Gastroesophageal sphincter (tissue), 4 donors: Measurements from ENCODE around the gene GCHFR. TPM values are rescaled to one million over a fixed set of nuclear protein-coding genes. Genes with fewer than 3 reads are reported as not detected.
A peak's percentile ranks its signal among the peaks of the same experiment; 100 is the strongest.

Source experiments
- ATAC-seq: fragments of 150-250 bp; one replicate; pipeline ENCODE4 v1.9.1; 2016; ENCODE audit warnings: mild to moderate bottlenecking, moderate library complexity
- H3K27ac ChIP-seq, 4 donors: fragments of 200-600 bp; sonication (generic) in 3 of 4; 1 replicate in 3 of 4; 2 replicates in 1 of 4; pipeline ENCODE4 v1.5.1; 2016 to 2019
- H3K27me3 ChIP-seq: fragments of 200-600 bp; sonication (generic); one replicate; pipeline ENCODE4 v1.5.1; 2019
- H3K36me3 ChIP-seq, 2 donors: fragments of 200-600 bp; sonication (generic); one replicate each; pipeline ENCODE4 v1.5.1; 2019; ENCODE audit warnings: control low read depth in 1 of 2
- H3K4me1 ChIP-seq, 3 donors: fragments of 200-600 bp; sonication (generic); 1 replicate in 2 of 3; 2 replicates in 1 of 3; pipeline ENCODE4 v1.5.1; 2016 to 2019; ENCODE audit warnings: control low read depth in 2 of 3
- H3K4me3 ChIP-seq, 2 donors: fragments of 200-600 bp; sonication (generic); one replicate each; pipeline ENCODE4 v1.5.1; 2019; ENCODE audit warnings: mild to moderate bottlenecking in 1 of 2, moderate library complexity in 1 of 2
- H3K9me3 ChIP-seq, 3 donors: fragments of 200-600 bp; sonication (generic); one replicate each; pipeline ENCODE4 v1.5.1; 2017 to 2019; ENCODE audit warnings: control low read depth in 2 of 3
- EP300 ChIP-seq: sonication (generic); formaldehyde crosslinking; IDR thresholded peaks from one replicate; pipeline ENCODE4 v1.6.1; 2017; ENCODE audit warnings: antibody characterized with exemption, mild to moderate bottlenecking
- POLR2A ChIP-seq, 2 donors: fragments of 450-650 bp; IDR thresholded peaks; one replicate each; pipeline ENCODE4 v1.6.1; 2017; ENCODE audit warnings: antibody characterized with exemption in 2 of 2, mild to moderate bottlenecking in 2 of 2, moderate library complexity in 1 of 2
- POLR2AphosphoS5 ChIP-seq: sonication (generic); formaldehyde crosslinking; IDR thresholded peaks from one replicate; pipeline ENCODE4 v1.6.1; 2017; ENCODE audit warnings: antibody characterized with exemption
- WGBS, 2 donors: methylation state at CpG; one replicate each; pipeline ENCODE4 v1.1.5; 2018; ENCODE audit warnings: low coverage in 1 of 2; 5-methylcytosine and 5-hydroxymethylcytosine counted together
- total RNA-seq, 4 donors: library from RNA; depleted of rRNA; stranded (reverse); fragments of >200 nt; gene quantifications; one replicate each; pipeline ENCODE4 v1.1.0, GENCODE V29; 2016
- TF ChIP-seq, protein P1 (sequence below), 4 experiments: fragments of 200-600 bp in 2 of 4; fragments of 450-650 bp in 2 of 4; sonication (generic) in 1 of 4; IDR thresholded peaks; one replicate each; pipeline ENCODE4 v1.5.1; 2017 to 2019; ENCODE audit warnings: antibody characterized with exemption in 4 of 4, mild to moderate bottlenecking in 2 of 4, moderate library complexity in 2 of 4

The GCHFR gene
- total RNA-seq, 4 donors from 2014 or later, result 5.8 to 12.1 (median 6.9) TPM

DNA sequence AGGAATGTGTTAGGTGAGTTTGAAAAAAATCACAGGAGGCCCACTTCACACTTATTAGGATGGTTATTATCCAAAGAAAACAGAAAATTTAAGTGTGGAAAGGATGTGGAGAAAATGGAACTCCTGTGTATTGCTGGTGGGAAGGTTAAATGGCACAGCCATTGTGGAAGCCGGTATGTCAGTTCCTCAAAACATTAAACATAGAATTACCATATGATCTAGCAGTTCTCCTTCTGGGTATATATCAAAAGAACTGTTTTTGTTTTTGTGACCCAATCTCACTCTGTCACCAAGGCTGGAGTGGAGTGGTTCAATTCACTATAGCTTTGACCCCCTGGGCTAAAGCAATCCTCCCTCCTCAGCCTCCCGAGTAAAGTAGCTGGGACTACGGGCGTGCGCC is 32.6 kb downstream of the GCHFR start:
- TF ChIP-seq EP300 (no peak), POLR2A (IDR thresholded peaks at IDR 0.05) (no peak), POLR2AphosphoS5 (no peak)
- TF ChIP-seq, protein P1, sequence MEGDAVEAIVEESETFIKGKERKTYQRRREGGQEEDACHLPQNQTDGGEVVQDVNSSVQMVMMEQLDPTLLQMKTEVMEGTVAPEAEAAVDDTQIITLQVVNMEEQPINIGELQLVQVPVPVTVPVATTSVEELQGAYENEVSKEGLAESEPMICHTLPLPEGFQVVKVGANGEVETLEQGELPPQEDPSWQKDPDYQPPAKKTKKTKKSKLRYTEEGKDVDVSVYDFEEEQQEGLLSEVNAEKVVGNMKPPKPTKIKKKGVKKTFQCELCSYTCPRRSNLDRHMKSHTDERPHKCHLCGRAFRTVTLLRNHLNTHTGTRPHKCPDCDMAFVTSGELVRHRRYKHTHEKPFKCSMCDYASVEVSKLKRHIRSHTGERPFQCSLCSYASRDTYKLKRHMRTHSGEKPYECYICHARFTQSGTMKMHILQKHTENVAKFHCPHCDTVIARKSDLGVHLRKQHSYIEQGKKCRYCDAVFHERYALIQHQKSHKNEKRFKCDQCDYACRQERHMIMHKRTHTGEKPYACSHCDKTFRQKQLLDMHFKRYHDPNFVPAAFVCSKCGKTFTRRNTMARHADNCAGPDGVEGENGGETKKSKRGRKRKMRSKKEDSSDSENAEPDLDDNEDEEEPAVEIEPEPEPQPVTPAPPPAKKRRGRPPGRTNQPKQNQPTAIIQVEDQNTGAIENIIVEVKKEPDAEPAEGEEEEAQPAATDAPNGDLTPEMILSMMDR (IDR thresholded peaks at IDR 0.05), result no peak
- Histone ChIP-seq H3K27ac (no peak overlapping the region), H3K4me1 (peaks cover 0 to 29% (median 2%) of the 10 kb centered on the region in 3 donors), H3K9me3 (no peaks in the 10 kb centered on the region), H3K36me3 (peaks cover 0 to 19% of the 10 kb centered on the region in 2 donors), H3K27me3 (no peaks in the 10 kb centered on the region), H3K4me3 (no peak overlapping the region)
- no peak for ATAC-seq
- 90 to 95% methylated on average over 3 to 4 of the region's 5 CpGs for WGBS, 2 donors

DNA sequence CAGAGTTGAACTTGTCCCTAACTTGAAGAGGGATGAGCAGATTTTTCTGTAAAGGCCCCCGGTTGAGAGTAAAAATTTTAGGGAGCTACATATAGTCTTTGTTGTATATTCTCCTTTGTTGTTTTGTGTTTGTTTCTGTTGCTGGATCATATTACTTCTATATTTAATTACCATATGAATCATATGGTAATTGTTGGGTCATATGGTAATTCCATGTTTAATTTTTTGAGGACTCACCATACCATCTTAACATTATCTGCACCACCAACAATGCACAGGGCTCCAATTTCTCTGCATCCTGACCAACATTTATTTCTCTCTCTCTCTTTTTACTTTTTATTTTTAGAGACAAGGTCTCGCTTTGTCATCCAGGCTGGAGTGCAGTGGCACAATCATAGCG is 35.7 kb downstream of the GCHFR start:
- H3K4me1 ChIP-seq, result peaks cover 0 to 29% (median 0%) of the 10 kb centered on the region in 3 donors
- ATAC-seq, result no peak
- H3K27ac ChIP-seq, result no peak overlapping the region
- no peaks in the 10 kb centered on the region for H3K27me3 ChIP-seq
- TF ChIP-seq, protein P1 (IDR thresholded peaks at IDR 0.05), result no peak
- TF ChIP-seq POLR2A (IDR thresholded peaks at IDR 0.05), result no peak
- no peak for TF ChIP-seq POLR2AphosphoS5
- no peak for TF ChIP-seq EP300
- no peaks in the 10 kb centered on the region for H3K9me3 ChIP-seq
- H3K4me3 ChIP-seq, result no peak overlapping the region
- 86 to 87% methylated on average over 3 of the region's 3 CpGs for WGBS, 2 donors
- H3K36me3 ChIP-seq, result peaks cover 0 to 18% of the 10 kb centered on the region in 2 donors

DNA sequence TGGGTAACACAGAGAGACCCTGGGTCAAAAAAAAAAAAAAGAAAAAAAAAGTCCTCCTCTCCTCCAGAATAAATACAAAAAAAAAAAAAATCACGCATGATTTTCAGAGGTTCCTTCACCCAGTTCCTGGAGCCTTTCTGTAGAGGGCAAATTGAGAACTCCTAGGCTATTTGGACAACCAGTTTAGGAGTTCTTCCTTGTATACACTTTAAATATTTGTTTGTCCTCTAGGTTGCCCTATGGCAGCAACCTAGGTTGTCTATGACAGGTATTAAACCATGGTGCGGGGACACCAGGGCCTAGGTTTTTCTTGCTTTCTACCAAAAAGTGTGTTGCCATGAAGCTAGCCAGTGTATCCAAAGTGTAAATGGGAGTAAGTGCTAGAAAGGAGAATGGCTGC is 39.2 kb downstream of the GCHFR start:
- ATAC-seq, result no peak
- H3K36me3 ChIP-seq, result peaks cover 0 to 18% of the 10 kb centered on the region in 2 donors
- no peaks in the 10 kb centered on the region for H3K9me3 ChIP-seq
- H3K4me1 ChIP-seq, result peaks cover 0 to 30% (median 11%) of the 10 kb centered on the region in 3 donors
- H3K4me3 ChIP-seq, result no peak overlapping the region
- no peak for TF ChIP-seq POLR2A (IDR thresholded peaks at IDR 0.05)
- TF ChIP-seq EP300, result no peak
- TF ChIP-seq, protein P1 (IDR thresholded peaks at IDR 0.05), result no peak
- no peak for TF ChIP-seq POLR2AphosphoS5
- H3K27ac ChIP-seq, result no peak overlapping the region
- no peaks in the 10 kb centered on the region for H3K27me3 ChIP-seq
- 88% methylated on average over 2 of the region's 2 CpGs; no CpG with 5 or more reads in 1 of the 2 donors for WGBS, 2 donors

DNA sequence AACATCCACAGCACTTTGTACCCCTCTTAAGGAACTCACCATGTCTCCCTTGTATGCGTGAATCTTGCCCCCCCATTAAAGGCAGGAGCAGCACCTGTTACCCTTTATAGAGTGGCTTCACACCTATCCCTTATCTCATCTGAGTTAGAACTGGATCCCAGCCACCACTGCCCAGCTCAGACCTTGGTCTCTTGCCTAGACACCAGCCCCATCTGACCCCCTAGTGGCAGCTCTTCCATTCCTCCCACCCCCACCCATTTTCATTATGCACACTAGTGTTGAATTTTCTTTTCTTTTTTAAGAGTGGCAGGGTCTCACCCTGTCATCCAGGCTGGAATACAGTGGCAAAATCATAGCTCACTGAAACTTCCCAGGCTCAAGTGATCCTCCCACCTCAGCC is 39.8 kb downstream of the GCHFR start:
- WGBS, 2 donors, result 100% methylated on average over 1 of the region's 1 CpG; no CpG with 5 or more reads in 1 of the 2 donors
- H3K27me3 ChIP-seq, result no peaks in the 10 kb centered on the region

DNA sequence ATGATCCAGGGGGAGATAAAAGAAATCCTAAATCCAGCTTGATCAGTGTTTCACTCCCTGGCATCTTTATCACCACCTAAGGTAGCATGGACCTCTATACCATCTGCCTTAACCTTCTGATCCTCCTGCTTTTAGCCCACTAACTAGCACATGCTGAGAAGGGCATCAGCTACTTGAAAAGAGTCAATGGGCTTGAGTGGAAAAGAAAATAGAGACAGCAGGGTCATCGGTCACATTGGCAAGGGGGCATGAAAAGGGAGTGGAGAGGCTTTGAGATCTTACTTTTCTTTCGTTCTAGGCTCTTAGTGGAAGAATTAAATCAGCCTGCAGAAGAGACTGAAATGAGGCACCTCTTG is 42.8 kb downstream of the GCHFR start:
- H3K4me3 ChIP-seq, result peak overlapping the region; percentile 70 to 88
- H3K36me3 ChIP-seq, result peaks cover 0 to 35% of the 10 kb centered on the region in 2 donors
- H3K27me3 ChIP-seq, result no peaks in the 10 kb centered on the region
- TF ChIP-seq POLR2A (IDR thresholded peaks at IDR 0.05), result no peak
- no peak for TF ChIP-seq POLR2AphosphoS5
- no peak for TF ChIP-seq EP300
- TF ChIP-seq, protein P1 (IDR thresholded peaks at IDR 0.05), result no peak
- 0 to 5% methylated on average over 2 of the region's 2 CpGs for WGBS, 2 donors
- H3K4me1 ChIP-seq, result peaks cover 3 to 42% (median 22%) of the 10 kb centered on the region in 3 donors
- H3K9me3 ChIP-seq, result no peaks in the 10 kb centered on the region
- no peak for ATAC-seq
- peak overlapping the region; percentile 85 to 98 (median 96) for H3K27ac ChIP-seq

More for the DNA sequence above, 39.8 kb downstream of the GCHFR start:
- no peak overlapping the region for H3K4me3 ChIP-seq
- peaks cover 0 to 12% of the 10 kb centered on the region in 2 donors for H3K36me3 ChIP-seq
- no peaks in the 10 kb centered on the region for H3K9me3 ChIP-seq
- H3K27ac ChIP-seq, result no peak overlapping the region
- ATAC-seq, result no peak
- peaks cover 3 to 37% (median 17%) of the 10 kb centered on the region in 3 donors for H3K4me1 ChIP-seq
- TF ChIP-seq, protein P1 (IDR thresholded peaks at IDR 0.05), result no peak
- TF ChIP-seq POLR2A (IDR thresholded peaks at IDR 0.05), result no peak
- TF ChIP-seq EP300, result no peak
- no peak for TF ChIP-seq POLR2AphosphoS5
